ENCODE data around the gene CPVL. TPM values are rescaled to one million over a fixed set of nuclear protein-coding genes. Genes with fewer than 3 reads are reported as not detected.

CPVL gene
- total RNA-seq, 2 experiments from 2014 or later, result not detected

DNA sequence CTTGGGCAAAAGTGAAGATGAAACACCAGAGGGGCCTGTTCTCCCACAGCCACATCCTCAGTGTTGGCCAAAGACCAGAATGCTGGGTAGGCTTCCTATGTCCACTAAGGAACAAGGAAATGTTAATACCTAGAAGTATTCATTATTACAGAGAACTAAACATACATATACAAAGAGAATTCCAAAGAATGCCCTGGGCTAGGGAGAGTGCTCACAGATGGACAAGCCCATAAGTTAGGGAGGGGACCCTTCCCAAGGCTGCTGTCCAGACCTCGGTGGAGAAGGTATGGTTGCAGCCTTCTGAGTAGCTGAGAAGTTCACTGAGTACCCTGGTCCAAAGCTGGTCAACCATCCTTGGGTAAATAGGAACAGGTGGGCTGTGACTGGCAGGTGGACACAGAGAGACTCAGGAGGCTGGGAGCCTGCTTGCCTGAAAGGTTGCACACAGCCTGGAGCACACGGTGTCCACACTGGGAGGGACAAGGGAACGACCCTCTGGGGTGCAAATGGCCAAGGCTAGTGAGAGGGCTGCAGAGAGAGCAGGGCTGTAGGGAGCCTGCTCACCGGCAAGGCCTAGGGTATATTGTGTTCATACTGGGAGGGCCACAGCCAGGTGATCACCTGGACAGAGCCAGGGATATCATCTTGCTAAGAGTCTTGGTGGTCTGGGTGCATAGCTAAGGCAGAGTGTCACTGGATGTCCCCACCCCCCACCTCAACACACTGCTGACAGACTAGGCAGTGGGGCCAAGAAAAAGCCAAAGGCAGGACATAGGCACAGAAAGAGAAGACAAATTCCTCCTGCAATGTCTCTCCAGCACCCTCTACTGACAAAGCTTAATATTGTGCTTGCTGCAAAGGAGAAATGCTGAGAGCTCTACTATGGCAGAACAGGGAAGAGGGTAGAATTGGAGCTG, 40.3 kb downstream of the CPVL start:
- Histone ChIP-seq H3K4me1 (ENCODE audit: insufficient read depth, low read length, poor library complexity, severe bottlenecking) (no peaks in the 10 kb centered on the region), H3K9me3 (ENCODE audit: low read length) (no peaks in the 10 kb centered on the region), H3K27ac (ENCODE audit: low read depth, low read length, poor library complexity, severe bottlenecking) (no peak overlapping the region), H3K4me2 (ENCODE audit: low read length) (no peak overlapping the region), H3K79me2 (ENCODE audit: insufficient read depth, low read depth, low read length) (no peaks in the 10 kb centered on the region), H3K9me2 (ENCODE audit: insufficient read depth, low read length) (no peaks in the 10 kb centered on the region), H3K4me3 (ENCODE audit: low read depth, low read length, poor library complexity, severe bottlenecking) (no peak overlapping the region), H4K20me1 (ENCODE audit: insufficient read depth, low read length) (no peaks in the 10 kb centered on the region), H3K36me3 (ENCODE audit: insufficient read depth, low read length) (no peaks in the 10 kb centered on the region), H2AFZ (ENCODE audit: low read length) (no peak overlapping the region)
- peak; percentile 32 for DNase-seq (ENCODE audit: low spot score)
- TF ChIP-seq CTCF (conservative IDR thresholded peaks at IDR 0.05; ENCODE audit: low read length) (peak; percentile 77), EZH2phosphoT487 (IDR thresholded peaks at IDR 0.05; ENCODE audit: borderline replicate concordance, low read depth, low read length) (no peak)
- CTCF ChIA-PET (ENCODE audit: unreplicated experiment), result interaction anchor here (1.0 to 1.1 kb wide), 2 partner anchors 171 to 179 kb away, joined by 3 to 8 read pairs; no protein-coding TSS in a partner anchor
- intact Hi-C loops (cut with micrococcal nuclease; ENCODE audit: unreplicated experiment), result loop anchor here (5.0 kb wide), 1 partner anchor 301 kb away; no protein-coding TSS in a partner anchor
- no TSS peak for BruUV-seq (replicated peaks)
- POLR2A ChIA-PET, result no interaction called here

- Histone ChIP-seq H3K4me3 (ENCODE audit: low read depth, low read length, poor library complexity, severe bottlenecking) (no peak overlapping the region), H3K9me3 (ENCODE audit: low read length) (no peaks in the 10 kb centered on the region), H4K20me1 (ENCODE audit: insufficient read depth, low read length) (no peaks in the 10 kb centered on the region), H3K36me3 (ENCODE audit: insufficient read depth, low read length) (no peaks in the 10 kb centered on the region), H3K4me2 (ENCODE audit: low read length) (no peak overlapping the region), H3K9me2 (ENCODE audit: insufficient read depth, low read length) (no peaks in the 10 kb centered on the region), H3K79me2 (ENCODE audit: insufficient read depth, low read depth, low read length) (no peaks in the 10 kb centered on the region), H3K4me1 (ENCODE audit: insufficient read depth, low read length, poor library complexity, severe bottlenecking) (no peaks in the 10 kb centered on the region), H2AFZ (ENCODE audit: low read length) (no peak overlapping the region), H3K27ac (ENCODE audit: low read depth, low read length, poor library complexity, severe bottlenecking) (no peak overlapping the region)
- ChIA-PET CTCF (ENCODE audit: unreplicated experiment) (no interaction called here), POLR2A (no interaction called here)
- no TSS peak for BruUV-seq (replicated peaks)
- TF ChIP-seq CTCF (conservative IDR thresholded peaks at IDR 0.05; ENCODE audit: low read length) (no peak), EZH2phosphoT487 (IDR thresholded peaks at IDR 0.05; ENCODE audit: borderline replicate concordance, low read depth, low read length) (no peak)
- intact Hi-C loops (cut with micrococcal nuclease; ENCODE audit: unreplicated experiment), result loop anchor here (5.0 kb wide), 1 partner anchor 302 kb away; no protein-coding TSS in a partner anchor
- no peak for DNase-seq (ENCODE audit: low spot score)
These were observed 41.1 kb downstream of the CPVL start for GRCh38 chr7:29105191-29105590.
